NOMO-1 (cell line): Measurements from ENCODE around the gene OTOP3.
"Not testable (repeated sequence)": the region's sequence is repeated elsewhere in the genome, so short reads cannot be mapped to it uniquely, and the experiment has no call there.

ENCODE experiments used
- DNase-seq, 2 experiments: peaks; one replicate each; lab custom pipeline; 2025; ENCODE audit not compliant: unreplicated experiment in 2 of 2; lab: John Stamatoyannopoulos, UW

Gene OTOP3

DNA sequence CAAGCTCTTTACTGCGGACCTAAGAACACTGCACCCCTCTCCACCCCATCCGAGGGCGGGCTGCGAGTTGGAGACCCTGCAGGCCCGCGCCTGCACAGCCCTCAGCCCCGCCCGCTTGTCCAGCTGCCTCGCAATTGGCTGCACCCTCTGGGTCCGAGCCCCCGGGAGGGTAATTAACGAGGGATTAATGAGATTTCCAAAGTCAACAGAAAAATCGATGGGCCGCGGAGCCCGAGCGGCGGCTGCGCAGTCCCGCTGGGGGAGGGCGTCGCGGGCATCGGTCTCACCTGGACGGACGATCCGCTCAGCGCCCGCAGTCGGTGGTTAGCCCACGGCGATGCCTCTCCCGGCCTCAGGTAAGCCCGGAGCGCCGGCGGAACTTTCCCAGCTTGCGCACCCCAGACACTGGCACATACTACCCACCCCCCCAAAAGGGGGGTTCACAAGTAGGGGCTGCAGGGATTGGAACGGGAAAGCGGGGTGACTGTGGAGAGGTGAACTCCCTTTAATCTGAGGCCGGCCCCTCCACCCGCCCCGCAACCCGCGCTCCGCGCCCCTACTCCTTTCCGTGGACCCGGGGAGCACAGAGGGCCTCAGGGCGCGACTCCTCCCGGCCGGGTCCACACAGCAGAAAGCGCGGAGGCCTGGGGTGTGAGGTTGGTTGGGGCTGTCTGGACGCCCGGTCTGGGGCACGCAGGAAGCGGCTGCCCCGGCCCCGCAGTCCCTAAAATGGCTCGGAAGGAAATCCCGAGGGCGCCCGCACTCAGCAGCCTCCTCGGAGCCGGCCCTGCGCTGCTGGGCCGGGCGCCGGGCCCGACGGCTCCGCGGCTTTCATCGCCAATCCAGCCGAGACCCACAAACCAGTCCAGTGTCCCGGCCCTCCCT lies at the start of gene OTOP3:
TSS of gene OTOP3 (plus strand) at position 314 of the 885 bp plus-strand sequence. CDS start at position 338, 24 bp downstream.
- DNase-seq = no peak

GRCh38 chr17:74888469-74888868 lies 47.2 kb upstream of the OTOP3 start:
- DNase-seq = no peak

GRCh38 chr17:74890554-74890953 lies 45.1 kb upstream of the OTOP3 start:
- DNase-seq = no peak

DNA sequence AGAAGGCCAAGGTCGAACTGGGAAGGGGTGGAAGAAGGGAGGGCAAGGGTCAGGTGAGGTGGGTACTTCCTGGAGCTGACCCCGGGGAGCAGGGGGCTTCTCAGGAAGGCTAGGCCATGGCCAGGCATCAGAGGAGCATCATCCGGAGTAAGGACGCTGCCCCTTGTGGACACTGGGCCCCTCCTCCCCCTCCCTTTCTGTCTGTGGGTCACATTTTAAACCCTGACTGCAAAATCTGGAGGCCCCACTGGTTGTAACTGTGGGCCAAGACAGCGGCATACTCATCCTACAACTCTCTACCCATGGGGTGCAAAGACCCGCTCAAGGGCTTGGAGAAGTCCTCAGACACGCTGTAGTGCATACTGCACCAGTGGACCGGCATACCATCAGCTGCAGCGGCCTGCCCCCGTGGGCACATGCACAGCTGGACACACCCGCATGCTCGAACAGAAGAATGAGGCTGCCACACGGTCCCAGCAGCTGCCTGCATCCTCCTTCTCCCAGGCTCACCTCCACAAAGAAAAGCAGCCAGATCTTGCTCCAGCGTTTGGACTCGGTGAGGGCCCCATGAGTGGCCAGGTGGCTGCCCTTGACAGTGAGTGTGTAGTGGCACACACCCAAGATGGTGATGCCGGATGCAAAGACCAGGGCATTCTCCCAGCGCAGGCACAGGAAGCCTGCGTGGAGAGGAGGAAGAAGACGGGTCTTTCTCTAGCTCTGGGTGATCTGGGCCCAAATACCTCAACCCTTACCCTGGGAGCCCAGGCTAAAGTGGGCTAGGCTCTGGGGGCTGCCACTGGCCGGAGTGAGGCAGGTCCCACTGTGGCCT lies 43.5 kb upstream of the OTOP3 start:
- DNase-seq = no peak

DNA sequence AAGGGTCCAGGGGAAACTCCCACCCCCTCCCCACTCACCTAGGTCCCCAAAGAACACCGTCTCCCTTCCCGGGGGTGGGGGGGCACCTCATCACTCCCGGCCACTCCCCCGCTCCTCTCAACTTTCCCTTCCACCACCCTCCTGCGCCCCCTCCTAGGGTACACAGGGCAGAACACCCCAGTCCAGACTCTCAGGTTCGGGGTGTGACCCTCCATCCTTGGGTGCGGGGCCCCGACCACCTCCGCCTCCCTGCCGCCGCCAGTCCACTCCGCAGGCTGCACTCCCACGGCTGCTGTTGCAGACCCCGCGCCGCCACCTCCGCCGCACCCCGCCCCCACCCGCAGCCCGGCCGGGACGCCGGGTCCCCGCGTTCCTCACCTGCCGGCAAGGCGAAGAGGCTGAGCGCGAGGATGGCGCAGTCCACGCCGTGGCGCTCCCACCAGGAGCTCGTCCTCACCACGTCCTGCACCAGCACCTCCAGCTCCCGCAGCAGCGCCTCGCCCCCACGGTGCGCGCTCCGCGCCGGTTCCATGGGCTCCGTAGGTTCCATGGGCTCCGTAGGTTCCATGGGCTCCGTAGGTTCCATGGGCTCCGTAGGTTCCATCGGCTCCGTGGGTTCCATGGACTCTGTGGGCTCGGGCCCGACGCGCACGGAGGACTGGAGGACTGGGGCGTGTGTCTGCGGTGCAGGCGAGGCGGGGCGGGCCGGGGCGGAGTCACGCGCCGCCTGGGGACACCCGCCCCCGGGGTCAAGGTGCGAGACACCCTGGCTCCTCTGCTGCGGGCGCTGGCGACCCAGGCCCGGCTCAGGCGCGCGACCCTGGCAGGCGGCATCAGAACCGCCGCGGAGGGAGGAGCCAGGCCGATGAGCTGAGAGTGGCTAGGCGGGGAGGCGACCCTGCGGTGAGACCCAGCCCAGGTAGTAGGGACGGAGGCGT lies 42.5 kb upstream of the OTOP3 start, which contains the start of gene FADS6:
TSS of gene FADS6 (minus strand) at position 660 of the 938 bp plus-strand sequence. CDS start at position 622, 38 bp downstream.
- DNase-seq = no peak

GRCh38 chr17:74893936-74894671 lies 41.6 kb upstream of the OTOP3 start:
- DNase-seq = no peak

GRCh38 chr17:74898376-74898946 lies 37.2 kb upstream of the OTOP3 start:
- no peak for DNase-seq

GRCh38 chr17:74900208-74900607 lies 35.5 kb upstream of the OTOP3 start:
- DNase-seq = no peak

- no peak for DNase-seq
These were observed 34.2 kb upstream of the OTOP3 start for GRCh38 chr17:74901353-74902135.

DNA sequence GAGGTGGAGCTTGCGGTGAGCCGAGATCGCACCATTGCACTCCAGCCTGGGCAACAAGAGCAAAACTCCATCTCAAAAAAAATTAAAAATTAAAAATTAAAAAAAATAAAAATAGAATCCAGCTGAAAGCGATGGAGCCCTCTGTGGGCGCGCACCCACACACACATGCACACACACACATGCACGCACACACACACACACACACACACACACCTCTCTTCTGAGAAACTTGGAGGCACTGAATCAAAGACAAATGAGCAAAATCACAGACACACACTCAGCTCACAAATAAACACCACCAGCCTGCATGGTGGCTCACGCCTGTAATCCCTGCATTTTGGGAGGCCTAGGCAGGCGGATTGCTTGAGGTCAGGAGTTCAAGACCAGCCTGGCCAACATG lies 32.7 kb upstream of the OTOP3 start:
- DNase-seq = no peak

DNA sequence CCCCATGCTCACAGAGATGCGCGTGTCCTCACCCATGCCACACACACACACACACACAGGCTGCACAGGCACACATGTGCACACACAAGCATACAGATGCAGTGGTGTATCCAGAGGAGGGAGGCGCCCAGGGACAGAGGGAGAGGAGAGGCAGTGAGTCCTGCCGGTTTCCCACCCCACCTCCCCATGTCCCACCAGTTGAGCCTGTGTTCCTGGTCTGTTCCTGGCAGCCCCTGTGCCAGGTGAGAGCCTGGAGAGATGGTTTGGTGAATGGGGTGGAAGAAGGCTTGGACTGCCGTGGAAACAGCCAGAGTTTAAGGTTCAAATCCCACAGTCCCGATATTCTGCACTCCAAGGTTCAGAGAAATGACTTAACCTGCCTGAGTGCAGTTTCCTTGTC lies 32.0 kb upstream of the OTOP3 start:
- DNase-seq = no peak

DNA sequence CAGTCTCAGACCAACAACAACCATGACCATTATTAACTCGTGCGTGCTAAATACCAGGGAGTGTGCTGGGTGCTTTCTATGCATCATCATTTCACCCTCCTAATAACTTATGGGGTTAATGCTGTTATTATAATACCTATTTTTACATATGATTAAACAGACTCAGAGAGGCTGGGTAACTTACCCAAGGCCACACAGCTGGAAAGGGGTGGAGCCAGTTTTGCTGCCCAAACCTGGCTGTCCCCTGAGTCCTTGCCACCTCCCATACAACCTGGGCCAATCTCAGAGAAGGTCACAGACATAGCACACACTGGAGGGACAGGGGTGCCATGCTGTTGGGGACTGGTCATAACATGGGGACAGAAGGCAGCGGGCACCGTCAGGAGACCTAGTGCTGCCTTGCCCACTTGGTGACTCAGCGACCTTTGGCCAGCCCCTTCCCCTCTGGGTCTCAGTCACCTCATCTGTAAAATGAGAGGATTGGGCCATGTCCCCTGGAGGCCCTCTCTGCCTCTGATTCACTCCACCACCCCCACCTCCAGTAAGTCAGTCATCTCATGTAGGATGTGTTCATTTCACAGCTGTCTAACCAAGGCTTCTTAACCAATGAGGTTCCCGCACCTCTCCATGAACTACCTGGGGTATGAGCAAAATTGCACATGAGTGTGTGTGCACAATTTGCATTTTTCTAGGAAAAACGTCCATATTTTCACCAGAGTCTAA lies 30.9 kb upstream of the OTOP3 start:
- DNase-seq = no peak

GRCh38 chr17:74906214-74906793 lies 29.4 kb upstream of the OTOP3 start:
- not testable (repeated sequence) for DNase-seq

DNA sequence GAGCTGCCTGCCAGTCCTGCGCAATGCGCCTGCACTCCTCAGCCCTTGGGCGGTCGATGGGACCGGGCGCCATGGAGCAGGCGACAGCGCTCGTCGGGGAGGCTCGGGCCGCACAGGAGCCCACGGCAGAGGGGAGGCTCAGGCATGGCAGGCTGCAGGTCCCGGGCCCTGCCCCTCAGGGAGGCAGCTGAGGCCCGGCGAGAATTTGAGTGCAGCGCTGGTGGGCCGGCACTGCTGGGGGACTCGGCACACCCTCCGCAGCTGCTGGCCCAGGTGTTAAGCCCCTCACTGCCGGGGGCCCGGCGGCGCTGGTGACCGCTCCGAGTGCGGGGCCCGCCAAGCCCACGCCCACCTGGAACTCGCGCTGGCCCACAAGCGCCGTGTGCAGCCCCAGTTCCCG lies 28.7 kb upstream of the OTOP3 start:
- DNase-seq = no peak

GRCh38 chr17:74909097-74909496 lies 26.6 kb upstream of the OTOP3 start:
- not testable (repeated sequence) for DNase-seq

- not testable (repeated sequence) for DNase-seq
These were observed 24.3 kb upstream of the OTOP3 start for GRCh38 chr17:74911423-74911822.

GRCh38 chr17:74916136-74916850 lies 19.4 kb upstream of the OTOP3 start:
- DNase-seq = no peak
